HG02973 (cell line): ENCODE measurements around the gene ANKRD10.

Source experiments
- ATAC-seq: cut with Tn5 transposase; IDR thresholded peaks from one replicate; pipeline ENCODE4 v1.9.1; 2021; ENCODE audit warnings: moderate library complexity; ENCODE audit not compliant: unreplicated experiment

Gene ANKRD10

DNA sequence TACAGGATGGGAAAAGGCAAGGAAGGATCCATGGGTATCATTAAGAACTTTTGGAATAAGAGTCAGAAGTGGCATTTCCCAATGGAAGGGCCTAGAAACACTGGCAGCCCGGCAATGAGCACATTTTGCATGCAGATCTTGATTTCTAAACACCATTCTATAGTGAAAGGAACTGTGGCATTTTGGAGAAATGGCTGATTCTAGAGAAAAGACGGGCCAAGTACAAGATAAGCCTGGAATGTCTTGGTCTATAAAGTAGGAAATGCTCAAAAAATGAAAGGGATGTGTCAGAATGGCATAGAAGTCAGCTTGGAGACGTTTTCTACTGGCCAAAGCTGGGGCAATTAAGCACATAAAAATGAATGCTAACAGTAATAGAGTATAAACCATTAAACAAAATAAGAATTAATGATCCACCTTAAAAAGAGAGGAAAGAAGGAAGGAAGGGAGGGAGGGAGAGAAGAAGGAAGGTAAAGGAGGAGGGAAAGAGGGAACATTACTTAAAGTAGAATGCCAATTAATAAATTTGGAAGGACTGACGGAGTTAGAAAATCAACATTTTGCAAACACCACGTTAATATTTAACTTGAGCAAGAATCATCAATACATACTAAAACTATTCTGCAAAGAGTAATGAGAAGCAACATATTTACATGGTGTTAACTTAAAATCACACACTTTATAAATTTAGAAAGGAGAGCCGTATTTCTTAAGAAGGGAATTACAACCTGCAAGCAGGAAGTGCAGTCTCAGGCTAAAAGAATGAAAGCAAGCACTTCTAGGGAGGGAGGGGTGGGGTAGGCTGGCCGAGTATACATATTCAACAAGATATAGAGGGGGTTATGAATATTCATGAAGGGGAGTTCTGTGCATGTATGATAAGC lies 78.9 kb downstream of the ANKRD10 start:
- ATAC-seq: no peak

DNA sequence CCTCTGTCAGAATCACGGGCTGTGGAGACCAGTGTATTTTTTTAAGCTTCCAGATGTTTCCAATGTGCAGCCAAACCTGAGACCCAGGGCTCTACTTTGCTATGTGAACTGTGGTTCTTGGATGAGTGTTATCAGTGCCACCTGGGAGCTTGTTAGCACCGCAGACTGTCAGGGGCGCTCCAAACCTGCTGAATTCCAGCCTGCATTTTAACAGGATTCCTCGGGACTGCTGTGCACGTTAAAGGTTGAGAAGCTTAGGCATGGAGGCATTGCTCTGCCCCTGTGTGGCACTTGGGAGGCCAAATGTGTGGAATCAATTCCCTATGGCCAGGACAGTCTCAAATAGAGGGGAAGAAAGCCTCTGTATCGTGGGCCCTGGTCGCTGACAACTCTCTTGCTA lies 80.3 kb downstream of the ANKRD10 start:
- ATAC-seq: no peak

DNA sequence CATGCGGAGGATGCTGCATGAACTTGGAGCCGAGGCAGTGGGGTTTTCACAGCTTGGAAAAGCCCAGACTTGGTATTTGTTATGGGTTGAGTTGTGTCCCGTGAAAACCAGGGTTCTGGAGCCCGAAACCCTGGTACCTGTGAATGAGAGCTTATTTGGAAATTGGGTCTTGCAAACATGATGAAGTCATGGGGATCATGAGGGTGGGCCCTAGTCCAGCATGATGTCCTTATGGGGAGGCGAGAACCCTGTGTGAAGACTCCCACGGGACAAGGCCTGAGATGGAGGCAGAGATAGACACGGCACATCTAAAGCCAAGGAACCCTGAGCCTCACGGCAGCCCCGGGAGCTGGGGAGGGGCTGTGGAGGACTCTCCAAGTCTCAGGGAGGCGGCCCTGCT lies 82.3 kb downstream of the ANKRD10 start:
- no peak for ATAC-seq

- no peak for ATAC-seq
These were observed 82.7 kb downstream of the ANKRD10 start for GRCh38 chr13:110832205-110832479.

GRCh38 chr13:110831437-110832204 lies 83.2 kb downstream of the ANKRD10 start:
- ATAC-seq: no peak

DNA sequence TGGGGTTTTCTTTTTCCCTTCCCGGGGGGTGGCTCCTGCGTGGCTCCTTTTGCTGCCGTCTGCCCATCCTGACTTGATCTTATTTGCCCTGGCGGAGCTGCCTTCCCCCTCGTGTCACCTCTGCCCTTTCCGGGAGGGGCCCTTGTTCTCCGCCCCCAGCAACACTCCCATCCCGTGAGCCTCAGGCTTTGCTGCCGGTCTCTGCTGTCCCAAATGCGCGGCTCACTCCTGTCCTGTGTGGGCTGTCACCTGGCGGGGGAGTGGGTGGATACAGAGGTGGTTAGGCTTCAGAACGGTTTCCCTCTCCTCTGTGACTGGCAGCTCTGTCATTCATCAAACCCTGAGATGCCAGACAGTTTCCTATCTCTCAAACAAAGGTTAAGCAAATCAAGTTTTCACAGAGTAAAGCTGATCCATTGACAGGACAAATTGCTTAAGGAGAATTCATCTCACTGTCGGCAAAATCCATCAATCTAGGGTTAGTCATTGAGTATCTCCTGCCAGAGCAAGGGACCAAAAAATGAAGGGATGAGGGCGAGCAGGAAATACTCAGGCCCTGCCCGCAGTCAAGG lies 84.0 kb downstream of the ANKRD10 start:
- ATAC-seq: no peak

GRCh38 chr13:110830331-110830730 lies 84.5 kb downstream of the ANKRD10 start:
- ATAC-seq: no peak

DNA sequence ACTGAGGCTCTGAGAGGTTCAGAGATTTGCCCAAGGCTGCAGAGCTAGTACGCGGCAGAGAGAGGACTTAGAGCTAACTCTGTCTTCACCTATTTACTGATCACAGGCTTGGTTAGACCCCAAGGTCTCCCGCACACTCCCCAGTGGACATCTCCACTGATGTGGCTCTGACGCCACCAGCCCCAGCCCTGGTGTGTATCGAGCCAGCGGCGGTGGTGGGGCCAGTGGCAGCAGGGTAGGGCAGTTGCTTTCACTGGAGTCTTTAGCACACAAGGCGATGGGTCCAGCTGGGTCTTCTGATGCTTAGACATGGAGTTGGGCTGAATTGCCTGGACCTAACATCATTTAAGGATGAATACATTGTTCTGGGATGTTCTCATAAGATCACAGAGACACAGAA lies 85.4 kb downstream of the ANKRD10 start:
- no peak for ATAC-seq

DNA sequence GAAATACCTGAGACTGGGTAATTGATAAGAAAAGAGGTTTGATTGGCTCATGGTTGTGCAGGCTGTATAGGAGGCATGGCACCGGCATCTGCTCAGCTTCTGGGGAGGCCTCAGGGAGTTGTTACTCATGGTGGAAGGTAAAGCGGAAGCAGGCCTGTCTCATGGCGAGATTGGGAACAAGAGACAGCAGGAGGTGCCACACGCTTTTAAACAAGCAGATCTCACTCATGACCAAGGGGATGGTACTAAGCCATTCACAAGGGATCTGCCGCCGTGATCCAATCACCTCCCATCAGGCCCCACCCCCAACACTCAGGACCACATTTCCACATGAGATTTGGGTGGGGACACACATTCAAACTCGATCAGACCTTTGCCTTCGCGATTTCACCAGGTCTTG lies 86.2 kb downstream of the ANKRD10 start:
- ATAC-seq: no peak
